ENCODE data around the gene PLSCR5.
A peak's percentile ranks its signal among the peaks of the same experiment; 100 is the strongest.

Gene PLSCR5

GRCh38 chr3:146605106-146605505 lies at the start of gene PLSCR5:
PLSCR5 (minus strand) TSS chr3:146605346; CDS start chr3:146605212, 134 bp downstream.
- no peak for DNase-seq

GRCh38 chr3:146653978-146654377 lies 48.8 kb upstream of the PLSCR5 start:
- no peak for DNase-seq

GRCh38 chr3:146650691-146651442 lies 45.7 kb upstream of the PLSCR5 start:
- DNase-seq = no peak

GRCh38 chr3:146646261-146646660 lies 41.1 kb upstream of the PLSCR5 start:
- DNase-seq = no peak

- DNase-seq = peak; percentile 59
Observed at GRCh38 chr3:146640955-146641867, 36.1 kb upstream of the PLSCR5 start.

- DNase-seq = no peak
Observed at GRCh38 chr3:146640361-146640760, 35.2 kb upstream of the PLSCR5 start.

GRCh38 chr3:146638718-146639117 lies 33.6 kb upstream of the PLSCR5 start:
- no peak for DNase-seq

GRCh38 chr3:146637871-146638270 lies 32.7 kb upstream of the PLSCR5 start:
- no peak for DNase-seq

GRCh38 chr3:146636881-146637280 lies 31.7 kb upstream of the PLSCR5 start:
- DNase-seq = no peak

- DNase-seq = no peak
Observed at GRCh38 chr3:146634346-146634745, 29.2 kb upstream of the PLSCR5 start.

- no peak for DNase-seq
Observed at GRCh38 chr3:146628671-146629070, 23.5 kb upstream of the PLSCR5 start.

- DNase-seq = no peak
Observed at GRCh38 chr3:146626403-146627122, 21.4 kb upstream of the PLSCR5 start.

GRCh38 chr3:146625186-146625775 lies 20.1 kb upstream of the PLSCR5 start:
- DNase-seq = peak; percentile 18

- DNase-seq = no peak
Observed at GRCh38 chr3:146621723-146622122, 16.6 kb upstream of the PLSCR5 start.

- no peak for DNase-seq
Observed at GRCh38 chr3:146612015-146612414, 6.9 kb upstream of the PLSCR5 start.

- no peak for DNase-seq
Observed at GRCh38 chr3:146611096-146611495, 6.0 kb upstream of the PLSCR5 start.

- peak; percentile 31 for DNase-seq
Observed at GRCh38 chr3:146598535-146598934, 6.6 kb downstream of the PLSCR5 start.

GRCh38 chr3:146594843-146595482 lies 10.2 kb downstream of the PLSCR5 start:
- peak; percentile 10 for DNase-seq

- no peak for DNase-seq
Observed at GRCh38 chr3:146593776-146594175, 11.4 kb downstream of the PLSCR5 start.

GRCh38 chr3:146590521-146590920 lies 14.6 kb downstream of the PLSCR5 start:
- DNase-seq = peak; percentile 48

GRCh38 chr3:146589899-146590508 lies 15.1 kb downstream of the PLSCR5 start:
- peak; percentile 58 for DNase-seq

GRCh38 chr3:146585156-146585555 lies 20.0 kb downstream of the PLSCR5 start:
- DNase-seq = no peak
